ELR (cell line): ENCODE data around the gene ADISSP.

Experiments used
- DNase-seq: peaks from one replicate; pipeline ENCODE4 v3.0.0-alpha.2; 2015; ENCODE audit warnings: low read depth

Gene ADISSP

DNA sequence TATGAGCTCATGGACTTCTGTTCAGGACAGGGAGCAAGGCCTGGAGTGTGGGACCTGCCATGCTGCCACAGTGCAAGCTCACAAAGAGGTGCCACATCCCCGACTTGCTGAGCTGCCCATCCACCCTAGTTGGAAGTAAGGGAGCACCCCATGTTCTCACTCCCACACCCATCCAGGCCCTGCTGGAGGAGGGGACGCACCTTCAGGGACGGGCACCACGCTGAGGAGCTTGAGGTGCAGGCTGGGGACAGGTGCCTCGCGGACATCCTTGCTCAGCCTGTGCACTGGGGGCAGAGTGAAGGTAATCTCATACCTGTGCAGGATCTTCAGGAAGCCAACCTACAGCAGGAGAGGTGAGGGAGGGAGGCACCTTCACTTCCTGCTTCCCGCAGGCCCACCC, 12.3 kb downstream of the ADISSP start:
- DNase-seq = no peak

DNA sequence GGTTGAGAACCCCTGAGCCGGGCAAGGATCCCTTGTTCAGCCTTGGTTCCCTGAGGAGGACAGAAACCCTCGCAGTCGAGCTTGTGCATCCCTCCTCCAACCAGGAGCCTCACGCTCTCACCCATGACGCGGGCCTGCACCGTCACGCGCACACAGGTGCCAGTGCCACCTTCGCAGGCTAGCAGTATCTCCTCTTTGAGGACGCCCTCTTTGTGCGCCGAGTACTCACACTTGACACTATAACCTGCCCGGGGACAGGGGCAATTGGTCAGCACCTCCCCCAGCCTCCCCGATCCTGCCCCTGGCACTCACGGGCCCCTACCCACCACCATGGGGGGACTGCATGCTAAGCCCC, 13.3 kb downstream of the ADISSP start:
- no peak for DNase-seq

DNA sequence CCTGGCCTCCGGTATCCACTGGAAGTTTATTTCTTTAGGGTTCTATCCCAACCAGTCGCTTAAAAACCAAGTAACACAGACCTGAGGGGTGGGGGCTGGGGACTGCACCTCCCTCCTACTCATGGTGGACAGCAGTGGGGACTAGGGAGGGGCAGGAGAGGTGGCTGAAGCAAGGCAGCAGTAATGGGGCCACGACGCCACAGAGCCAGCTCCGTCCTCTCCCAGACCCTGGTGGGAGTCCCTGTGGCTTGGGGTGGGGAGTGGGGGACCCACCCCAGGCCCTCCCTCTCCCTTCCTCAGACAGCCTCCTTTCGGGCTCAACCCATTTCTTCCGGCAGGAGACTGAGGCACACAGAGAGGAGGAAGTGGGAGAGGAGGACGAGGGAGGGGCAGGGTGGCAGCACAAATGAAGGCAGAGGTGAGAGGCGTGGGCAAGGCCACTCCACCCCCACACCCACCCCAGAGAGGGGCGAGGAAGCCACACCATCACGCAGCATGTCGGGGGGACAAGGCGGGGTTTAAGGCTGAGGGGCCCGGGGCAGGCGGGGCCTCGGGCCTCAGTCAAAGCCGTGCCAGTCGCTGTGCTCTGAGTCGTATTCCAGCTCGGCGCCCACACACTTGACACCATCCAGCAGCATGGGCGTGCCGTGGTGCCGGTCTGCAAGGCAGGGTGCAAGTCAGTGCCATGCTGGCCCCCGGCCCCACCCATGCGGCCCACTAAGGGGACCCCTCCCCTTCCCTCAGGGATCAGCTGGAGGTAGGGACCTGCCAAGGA, 13.9 kb downstream of the ADISSP start:
- DNase-seq = no peak

DNA sequence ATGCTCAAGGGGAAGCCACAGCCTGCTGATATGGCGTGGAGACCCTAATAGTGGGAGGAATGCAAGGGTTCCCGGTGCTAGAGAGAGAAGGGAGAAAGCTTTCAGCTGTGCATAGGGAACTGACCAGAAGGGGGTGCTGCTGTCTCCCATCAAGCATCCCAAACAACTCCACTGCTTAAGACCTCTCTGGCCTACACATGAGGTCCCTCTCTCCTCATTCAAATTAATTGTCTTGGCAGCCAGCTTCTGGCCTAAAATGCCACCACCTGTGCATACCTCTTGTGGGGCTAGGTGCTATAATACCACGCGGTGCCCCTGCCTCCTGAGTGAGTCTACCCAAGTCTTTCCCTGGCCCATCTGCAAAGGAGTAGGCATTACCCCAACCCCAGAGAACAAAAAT, 14.5 kb downstream of the ADISSP start:
- DNase-seq = peak; percentile 63

DNA sequence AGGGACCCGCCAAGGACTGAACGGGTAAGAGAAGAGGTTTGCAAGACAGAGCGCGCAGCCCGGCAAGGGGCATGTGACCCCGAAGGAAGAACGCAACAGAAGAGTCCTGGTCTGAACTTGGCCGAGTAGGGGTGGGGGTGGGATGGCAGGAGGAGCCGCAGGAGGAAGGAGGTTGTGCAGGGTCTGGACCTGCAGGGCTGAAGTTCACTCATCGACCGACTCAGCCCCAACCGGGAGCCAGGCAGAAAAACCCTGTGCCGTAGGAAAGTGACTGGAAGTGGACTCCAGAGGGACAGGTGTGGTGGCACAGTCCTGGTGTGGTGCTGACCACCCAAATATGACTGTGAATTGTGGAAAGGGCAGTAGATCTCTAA, 15.2 kb downstream of the ADISSP start:
- no peak for DNase-seq

DNA sequence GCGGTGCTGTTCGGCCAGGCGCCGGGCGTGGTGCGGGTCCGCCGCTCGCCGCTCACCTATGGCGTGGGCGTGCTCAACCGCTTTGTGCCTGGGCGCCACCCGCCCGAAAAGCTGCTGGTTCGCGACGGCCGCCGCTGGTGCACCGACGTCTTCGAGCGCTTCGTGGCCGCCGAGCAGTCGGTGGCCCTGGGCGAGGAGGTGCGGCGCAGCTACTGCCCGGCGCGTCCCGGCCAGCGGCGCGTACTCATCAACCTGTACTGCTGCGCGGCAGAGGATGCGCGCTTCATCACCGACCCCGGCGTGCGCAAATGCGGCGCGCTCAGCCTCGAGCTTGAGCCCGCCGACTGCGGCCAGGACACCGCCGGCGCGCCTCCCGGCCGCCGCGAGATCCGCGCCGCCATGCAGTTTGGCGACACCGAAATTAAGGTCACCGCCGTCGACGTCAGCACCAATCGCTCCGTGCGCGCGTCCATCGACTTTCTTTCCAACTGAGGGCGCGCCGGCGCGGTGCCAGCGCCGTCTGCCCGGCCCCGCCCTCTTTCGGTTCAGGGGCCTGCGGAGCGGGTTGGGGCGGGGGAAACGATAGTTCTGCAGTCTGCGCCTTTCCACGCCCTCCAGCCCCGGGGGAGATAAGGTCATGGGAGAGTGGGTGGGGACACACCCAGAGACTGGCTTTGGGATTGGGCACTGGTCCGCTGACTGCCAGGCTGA, 15.7 kb downstream of the ADISSP start:
- no peak for DNase-seq

DNA sequence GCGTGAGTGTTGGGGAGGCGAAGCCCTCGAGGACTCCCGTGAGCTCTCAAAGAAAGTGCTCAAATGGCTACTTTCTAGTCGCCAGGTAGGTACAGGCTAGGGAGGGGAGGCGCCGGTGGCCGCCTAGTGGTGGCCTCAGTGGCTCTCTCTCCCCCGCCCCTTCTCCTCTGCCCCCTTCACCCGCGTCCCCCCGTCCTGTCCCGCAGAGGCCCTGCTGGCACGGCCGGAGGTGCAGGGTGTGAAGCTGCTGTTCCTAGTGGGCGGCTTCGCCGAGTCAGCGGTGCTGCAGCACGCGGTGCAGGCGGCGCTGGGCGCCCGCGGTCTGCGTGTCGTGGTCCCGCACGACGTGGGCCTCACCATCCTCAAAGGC, 16.3 kb downstream of the ADISSP start:
- DNase-seq = no peak

DNA sequence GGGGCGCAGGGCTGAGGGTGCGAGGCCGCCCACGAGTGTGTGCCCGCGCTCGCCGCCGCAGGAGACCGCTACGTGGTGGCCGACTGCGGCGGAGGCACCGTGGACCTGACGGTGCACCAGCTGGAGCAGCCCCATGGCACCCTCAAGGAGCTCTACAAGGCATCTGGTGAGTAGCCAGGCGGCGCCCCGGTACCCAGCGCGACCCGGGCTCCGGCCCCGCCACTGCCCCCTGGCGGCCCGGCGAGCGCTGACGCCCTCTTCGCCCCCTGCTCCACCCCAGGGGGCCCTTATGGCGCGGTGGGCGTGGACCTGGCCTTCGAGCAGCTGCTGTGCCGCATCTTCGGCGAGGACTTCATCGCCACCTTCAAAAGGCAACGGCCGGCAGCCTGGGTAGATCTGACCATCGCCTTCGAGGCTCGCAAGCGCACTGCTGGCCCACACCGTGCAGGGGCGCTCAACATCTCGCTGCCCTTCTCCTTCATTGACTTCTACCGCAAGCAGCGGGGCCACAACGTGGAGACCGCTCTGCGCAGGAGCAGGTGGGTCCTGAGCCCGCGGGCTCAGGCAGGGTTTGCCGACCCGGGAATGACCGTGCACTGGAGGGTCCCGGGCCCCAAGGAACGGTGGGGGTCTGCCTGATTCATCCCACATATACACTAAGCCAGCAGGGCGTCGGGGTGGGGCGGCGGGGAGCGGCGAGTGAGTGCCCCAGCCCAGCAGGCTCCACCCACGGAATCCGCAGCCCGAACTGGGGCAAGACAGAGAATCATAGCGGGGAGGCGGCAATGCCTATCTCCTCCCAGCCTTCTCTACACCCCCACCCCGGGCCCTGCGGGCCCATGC, 17.6 kb downstream of the ADISSP start:
- no peak for DNase-seq

DNA sequence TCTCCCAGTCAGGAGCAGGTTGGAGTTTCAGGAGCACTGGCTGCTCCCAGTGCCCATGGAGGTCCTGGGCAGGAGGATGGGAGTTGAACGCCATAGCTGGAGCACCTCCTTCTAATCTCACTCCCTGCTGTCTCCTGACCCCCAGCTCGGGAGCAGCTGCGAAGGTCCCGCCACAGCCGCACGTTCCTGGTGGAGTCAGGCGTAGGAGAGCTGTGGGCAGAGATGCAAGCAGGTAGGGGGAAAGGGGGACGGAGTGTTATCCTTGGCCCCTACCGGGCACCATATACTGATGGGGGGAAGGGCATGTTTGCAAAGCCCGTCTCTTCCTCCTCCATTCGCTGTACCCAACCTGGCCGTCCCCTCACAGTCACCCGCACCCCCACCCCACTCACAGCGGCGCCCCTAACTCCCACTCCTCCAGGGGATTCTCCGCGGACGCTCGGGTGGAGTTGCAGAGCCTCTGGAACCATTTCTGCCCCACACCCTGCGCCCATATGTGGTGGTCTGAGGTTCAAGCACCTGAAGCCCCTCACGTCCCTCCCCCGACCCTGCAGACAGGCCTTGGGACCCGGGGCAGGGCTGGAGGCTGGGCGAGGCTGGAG, 18.4 kb downstream of the ADISSP start:
- no peak for DNase-seq

DNA sequence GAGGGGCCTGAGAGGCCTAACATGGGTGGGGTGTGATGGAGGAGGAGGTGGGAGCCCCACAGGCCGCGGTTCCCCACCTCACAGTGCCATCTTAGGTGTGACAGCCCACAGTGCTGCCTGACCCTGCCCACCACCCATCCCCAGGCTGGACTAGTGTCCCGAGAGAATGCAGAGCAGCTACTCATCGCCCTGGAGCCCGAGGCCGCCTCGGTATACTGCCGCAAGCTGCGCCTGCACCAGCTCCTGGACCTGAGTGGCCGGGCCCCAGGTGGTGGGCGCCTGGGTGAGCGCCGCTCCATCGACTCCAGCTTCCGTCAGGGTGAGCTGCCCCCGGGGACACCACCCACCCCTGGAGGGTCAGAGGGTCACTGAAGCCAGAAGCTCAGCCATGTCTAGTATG, 19.5 kb downstream of the ADISSP start:
- no peak for DNase-seq

DNA sequence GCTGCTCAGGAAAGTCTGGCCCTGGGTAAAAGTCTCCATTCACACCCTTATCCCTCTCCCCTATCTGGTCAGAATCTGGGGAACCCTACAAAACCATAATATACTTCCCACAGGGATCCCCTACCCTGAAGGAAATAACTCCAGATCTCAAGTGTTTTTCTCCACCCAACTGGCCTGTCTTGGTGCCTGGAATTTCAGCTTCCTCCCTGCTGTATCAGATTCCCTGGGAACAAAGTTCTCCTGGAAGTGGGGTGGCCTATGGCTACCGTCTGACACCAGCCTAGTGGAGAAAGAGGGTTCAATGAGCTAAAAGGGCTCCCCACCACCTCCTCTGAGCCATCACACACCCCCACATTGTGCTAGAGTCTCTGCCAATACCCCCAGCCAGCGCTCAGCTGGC, 20.1 kb downstream of the ADISSP start:
- no peak for DNase-seq

DNA sequence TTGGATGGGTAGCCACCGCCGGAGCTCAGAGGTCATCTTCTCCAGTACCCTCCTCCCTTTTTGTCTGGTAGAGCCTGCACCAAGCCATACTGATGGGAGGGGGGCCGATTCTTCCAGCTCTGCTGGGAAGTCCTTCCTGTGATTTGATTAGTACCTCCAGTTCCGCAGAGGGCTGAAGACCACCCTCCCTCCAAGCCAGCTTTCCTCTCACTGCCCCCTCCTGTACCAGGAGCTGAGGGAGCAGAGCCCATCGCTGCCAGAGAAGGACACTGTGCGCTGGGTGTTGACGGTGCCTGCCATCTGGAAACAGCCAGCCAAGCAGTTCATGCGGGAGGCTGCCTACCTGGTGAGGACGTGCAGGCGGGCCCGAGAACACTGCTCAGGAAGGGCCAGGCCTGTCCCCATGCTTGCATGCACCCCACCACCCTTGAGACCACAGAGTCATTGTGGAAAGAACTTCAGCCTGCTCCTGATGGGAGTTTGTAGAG, 21.8 kb downstream of the ADISSP start:
- no peak for DNase-seq

DNA sequence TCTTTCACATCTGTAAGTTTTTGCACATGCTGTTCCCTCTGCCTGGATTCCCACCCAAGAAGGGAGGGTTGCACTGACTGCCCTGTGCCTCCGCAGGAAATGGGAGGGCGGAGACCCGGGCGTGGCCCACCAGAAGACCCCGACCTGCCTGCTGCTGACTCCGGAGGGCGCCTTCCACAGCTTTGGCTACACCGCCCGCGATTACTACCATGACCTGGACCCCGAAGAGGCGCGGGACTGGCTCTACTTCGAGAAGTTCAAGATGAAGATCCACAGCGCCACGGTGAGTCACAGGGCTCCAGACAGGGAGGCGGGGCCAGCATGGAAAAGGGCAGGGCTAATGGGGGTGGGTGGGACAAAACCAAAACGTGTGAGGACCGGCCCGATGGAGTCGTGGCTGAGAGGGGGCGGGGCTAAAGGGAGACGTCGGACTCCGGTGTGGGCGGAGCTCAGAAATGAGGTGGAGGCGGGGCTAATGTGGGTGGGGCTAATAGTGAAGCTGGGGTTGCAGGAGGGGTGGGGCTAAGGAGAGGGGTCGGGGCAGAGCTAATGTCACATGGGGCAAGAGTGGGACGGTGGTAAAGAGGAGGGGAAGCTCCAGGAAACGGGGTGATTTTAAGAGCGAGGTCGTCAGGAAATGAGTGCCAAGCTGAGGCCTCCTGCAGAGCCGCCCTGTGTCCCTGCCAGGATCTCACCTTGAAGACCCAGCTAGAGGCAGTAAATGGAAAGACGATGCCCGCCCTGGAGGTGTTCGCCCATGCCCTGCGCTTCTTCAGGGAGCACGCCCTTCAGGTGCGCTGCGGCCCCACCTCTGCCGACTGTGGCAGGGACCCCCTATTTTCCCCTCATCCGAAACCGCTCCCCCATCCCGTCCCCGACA, 22.5 kb downstream of the ADISSP start:
- peak; percentile 35 for DNase-seq

DNA sequence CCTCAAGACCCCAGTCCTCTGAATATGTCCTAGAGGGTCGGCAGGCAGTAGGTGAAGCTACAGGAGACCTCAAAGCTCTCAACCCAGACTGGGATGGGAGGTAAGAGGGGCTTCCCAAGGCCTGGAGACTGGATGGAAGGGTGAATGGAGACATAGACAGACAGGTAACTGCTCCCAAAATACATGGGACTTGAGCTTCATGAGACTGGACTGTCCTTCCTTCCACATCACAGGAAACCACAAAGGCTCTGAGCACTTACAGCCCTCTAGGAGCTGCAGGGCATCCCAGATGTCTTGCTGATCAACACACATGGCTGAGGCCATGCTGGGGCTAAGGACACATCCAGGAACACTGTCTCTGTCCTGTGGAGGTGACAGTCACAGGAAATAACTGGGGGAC, 23.5 kb downstream of the ADISSP start:
- no peak for DNase-seq

DNA sequence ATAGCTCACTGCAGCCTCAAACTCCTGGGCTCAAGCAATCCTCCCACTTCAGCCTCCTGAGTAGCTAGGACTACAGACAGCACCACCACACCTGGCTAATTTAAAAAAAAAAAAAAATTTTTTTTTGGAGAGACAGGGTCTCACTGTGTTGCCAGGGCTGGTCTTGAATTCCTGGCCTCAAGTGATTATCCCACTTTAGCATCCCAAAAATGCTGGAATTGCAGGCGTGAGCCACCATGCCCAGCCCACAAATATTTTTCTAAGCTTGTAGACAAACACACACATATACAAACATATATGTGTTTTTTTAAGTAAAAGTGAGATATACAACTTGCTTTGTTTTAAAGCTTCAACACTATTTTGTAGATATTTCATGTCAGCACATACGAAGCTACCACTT, 24.3 kb downstream of the ADISSP start:
- DNase-seq = no peak

DNA sequence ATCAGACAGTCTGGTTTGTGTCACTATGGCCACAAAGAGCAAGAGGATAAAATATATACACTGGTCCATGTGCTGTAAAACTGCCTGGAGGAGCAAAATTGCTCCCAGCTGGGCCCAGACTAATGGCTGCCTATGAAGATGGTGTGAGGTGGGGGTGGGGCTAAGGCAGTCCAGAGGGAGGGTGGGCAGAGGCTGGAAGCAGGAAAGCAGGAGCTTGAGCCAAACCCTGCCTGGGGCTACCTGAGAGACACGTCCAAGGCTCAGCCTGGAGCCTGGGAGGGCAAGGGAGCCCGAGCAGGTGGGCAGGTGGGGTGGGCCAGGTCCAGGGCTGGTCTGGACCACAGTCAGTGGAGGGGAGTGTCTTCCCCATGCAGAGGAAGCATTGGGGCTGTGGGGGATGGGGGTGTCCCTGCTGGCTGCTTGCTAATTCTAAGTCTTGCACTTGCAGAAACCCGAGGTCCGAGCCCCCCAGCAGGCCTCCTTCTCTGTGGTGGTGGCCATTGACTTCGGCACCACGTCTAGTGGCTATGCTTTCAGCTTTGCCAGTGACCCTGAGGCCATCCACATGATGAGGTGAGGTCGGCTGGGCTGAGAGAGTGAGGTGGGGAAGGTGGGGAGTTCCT, 25.6 kb downstream of the ADISSP start:
- no peak for DNase-seq

DNA sequence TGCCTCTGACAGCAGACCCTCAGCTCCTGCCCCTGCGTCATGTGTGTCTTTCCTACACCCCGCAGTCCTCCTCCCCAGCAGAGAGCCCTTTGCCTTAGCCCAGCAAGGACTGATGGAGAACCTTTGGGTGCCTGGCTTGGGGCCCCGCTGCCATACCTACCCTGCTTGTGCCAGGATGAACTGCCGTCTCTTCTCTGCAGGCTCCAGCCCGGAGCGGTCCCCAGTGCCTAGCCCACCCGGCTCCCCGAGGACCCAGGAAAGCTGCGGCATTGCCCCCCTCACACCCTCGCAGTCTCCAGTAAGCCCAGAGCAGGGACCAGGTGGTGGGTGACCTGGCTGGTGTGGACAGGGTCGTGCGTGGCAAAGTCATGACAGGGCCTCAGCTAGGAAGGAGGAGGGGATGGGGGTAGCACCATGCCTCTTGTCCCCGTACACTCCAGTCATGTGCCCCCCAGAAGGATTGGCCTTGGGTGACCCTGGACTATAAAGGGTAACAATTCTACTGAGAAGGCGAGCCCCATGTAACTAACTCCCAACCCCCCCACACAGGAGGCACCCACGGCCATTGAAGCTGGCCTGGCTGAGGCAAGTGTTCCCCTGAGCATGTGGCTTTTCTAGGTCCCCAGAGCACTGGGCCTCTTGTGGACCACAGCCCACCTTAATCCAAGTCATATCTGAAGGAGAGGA, 26.8 kb downstream of the ADISSP start:
- no peak for DNase-seq

DNA sequence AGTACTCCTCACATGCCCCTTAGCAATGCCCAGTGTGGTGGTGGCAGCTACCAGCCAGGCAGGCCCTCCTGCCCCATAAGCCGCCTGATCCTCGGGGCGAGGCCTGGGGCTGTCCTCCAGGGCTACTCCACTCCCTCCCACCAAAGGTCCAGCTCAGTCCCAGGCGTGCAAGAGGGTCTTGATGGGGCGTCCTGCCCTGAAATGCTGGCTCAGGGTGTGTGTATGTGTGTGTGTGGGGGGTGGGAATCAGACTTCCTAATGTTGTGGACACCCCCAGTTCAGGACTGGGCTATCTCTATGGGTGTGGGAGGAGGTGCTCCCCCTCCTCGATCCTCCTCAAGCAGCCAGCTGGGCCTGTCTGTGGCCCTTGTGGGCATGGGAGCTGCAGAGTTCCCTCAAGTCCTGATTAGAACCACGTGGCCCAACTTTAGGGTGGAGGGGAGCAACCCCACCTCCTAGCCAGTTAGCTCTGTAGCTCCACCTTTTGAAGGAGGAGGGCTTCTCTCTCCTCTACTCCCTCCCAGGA, 27.6 kb downstream of the ADISSP start:
- DNase-seq = no peak

DNA sequence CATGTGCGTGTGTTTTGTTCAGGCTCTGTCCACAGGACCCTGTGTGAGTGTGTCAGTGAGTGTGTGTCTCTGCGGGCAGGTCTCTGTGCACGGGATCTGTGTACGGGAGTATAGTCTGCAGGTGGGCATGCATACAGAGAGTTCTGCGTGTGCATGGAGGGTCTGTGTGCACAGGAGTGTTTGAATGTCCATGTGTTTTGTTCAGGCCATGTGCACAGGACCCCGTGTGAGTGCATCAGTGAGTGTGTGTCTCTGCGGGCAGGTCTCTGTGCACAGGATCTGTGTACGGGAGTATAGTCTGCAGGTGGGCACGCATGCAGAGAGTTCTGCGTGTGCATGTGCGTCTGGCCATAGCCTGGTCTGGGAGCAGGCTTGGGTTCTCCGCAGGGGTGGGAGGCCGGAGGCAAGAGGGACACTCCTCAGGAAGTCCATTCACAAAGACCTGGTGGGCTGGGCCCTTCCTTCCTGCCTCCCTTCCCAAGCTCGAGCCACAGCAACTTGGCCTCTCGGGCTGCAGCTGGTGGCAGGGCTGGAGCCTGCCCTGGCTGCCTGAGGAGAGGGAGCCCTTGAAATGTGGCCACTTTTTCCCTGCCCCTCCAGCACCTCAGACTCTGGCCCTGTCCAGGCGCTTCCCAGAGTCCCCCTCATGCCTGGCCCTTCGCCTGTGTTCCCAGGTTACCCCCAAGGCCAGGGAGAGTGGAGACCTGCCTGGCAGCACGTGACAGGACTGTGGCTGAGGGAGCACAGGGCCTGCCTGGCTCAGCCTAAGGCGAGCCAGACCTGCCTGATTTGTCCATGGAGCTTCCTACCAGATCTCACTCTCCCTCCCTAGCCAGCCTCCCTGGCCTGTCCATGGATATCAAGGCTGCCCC, 28.3 kb downstream of the ADISSP start:
- DNase-seq = no peak
